Loucy (cell line): ENCODE measurements around the gene NUP107.

Experiments used
- H2AFZ ChIP-seq: fragments of 200-600 bp; sonication (generic); 2 replicates; pipeline ENCODE4 v1.6.0; 2016; ENCODE audit warnings: antibody characterized with exemption, mild to moderate bottlenecking, low read length, moderate library complexity
- H3F3A ChIP-seq: fragments of 200-600 bp; 2 replicates; pipeline ENCODE4 v1.6.0; 2016; ENCODE audit warnings: antibody characterized with exemption, low read depth, mild to moderate bottlenecking
- H3K27me3 ChIP-seq: fragments of 200-600 bp; sonication (generic); 2 replicates; pipeline ENCODE4 v1.6.1; 2014; ENCODE audit warnings: low read length, mild to moderate bottlenecking; ENCODE audit not compliant: insufficient read depth, poor library complexity, severe bottlenecking
- H3K36me3 ChIP-seq: fragments of 200-600 bp; sonication (generic); 2 replicates; pipeline ENCODE4 v1.6.1; 2016; ENCODE audit warnings: low read length; ENCODE audit not compliant: insufficient read depth
- H3K4me1 ChIP-seq: fragments of 200-600 bp; sonication (generic); 2 replicates; pipeline ENCODE4 v1.5.1; 2014; ENCODE audit warnings: low read length, mild to moderate bottlenecking; ENCODE audit not compliant: insufficient read depth, poor library complexity, severe bottlenecking
- H3K4me2 ChIP-seq: fragments of 200-600 bp; sonication (generic); 2 replicates; pipeline ENCODE4 v1.6.0; 2014; ENCODE audit warnings: antibody characterized with exemption, low read length, low read depth, mild to moderate bottlenecking; ENCODE audit not compliant: poor library complexity, severe bottlenecking
- H3K4me3 ChIP-seq: fragments of 200-600 bp; sonication (generic); 2 replicates; pipeline ENCODE4 v1.5.1; 2014; ENCODE audit warnings: low read length, mild to moderate bottlenecking, mixed read lengths; ENCODE audit not compliant: poor library complexity, severe bottlenecking
- H3K79me2 ChIP-seq: fragments of 200-600 bp; sonication (generic); 2 replicates; pipeline ENCODE4 v1.6.1; 2014; ENCODE audit warnings: low read length; ENCODE audit not compliant: insufficient read depth
- H3K9ac ChIP-seq: fragments of 200-600 bp; sonication (generic); 2 replicates; pipeline ENCODE4 v1.6.0; 2014; ENCODE audit warnings: mild to moderate bottlenecking, low read depth, low read length, moderate library complexity; ENCODE audit not compliant: poor library complexity, severe bottlenecking
- H3K9me2 ChIP-seq: fragments of 200-600 bp; sonication (generic); replicated peaks from 2 replicates; pipeline ENCODE4 v1.6.1; 2016; ENCODE audit warnings: low read depth, low read length, mixed read lengths
- H3K9me3 ChIP-seq: fragments of 200-600 bp; sonication (generic); 2 replicates; pipeline ENCODE4 v1.6.1; 2014; ENCODE audit warnings: mild to moderate bottlenecking, antibody characterized with exemption, low read length, low read depth; ENCODE audit not compliant: insufficient read depth
- H4K20me1 ChIP-seq: fragments of 200-600 bp; sonication (generic); 2 replicates; pipeline ENCODE4 v1.6.0; 2014; ENCODE audit warnings: antibody characterized with exemption, low read length, mild to moderate bottlenecking; ENCODE audit not compliant: insufficient read depth, poor library complexity, severe bottlenecking
- EZH2phosphoT487 ChIP-seq: fragments of 200-600 bp; IDR thresholded peaks from 2 replicates; pipeline ENCODE4 v1.6.1; 2018; ENCODE audit warnings: antibody characterized with exemption, mild to moderate bottlenecking, moderate library complexity, borderline replicate concordance
- TF ChIP-seq, protein P1 (sequence below): fragments of 200-600 bp; sonication (generic); conservative IDR thresholded peaks from 2 replicates; pipeline ENCODE4 v1.5.1; 2014; ENCODE audit warnings: mild to moderate bottlenecking, antibody characterized with exemption, low read length

The NUP107 gene

GRCh38 chr12:68793436-68793835 lies 106.7 kb downstream of the NUP107 start:
- no peaks in the 10 kb centered on the region for H3K27me3 ChIP-seq
- peak overlapping the region; percentile 74 for H2AFZ ChIP-seq
- no peaks in the 10 kb centered on the region for H3K9me3 ChIP-seq
- no peaks in the 10 kb centered on the region for H4K20me1 ChIP-seq
- no peak overlapping the region for H3K4me3 ChIP-seq
- no peaks in the 10 kb centered on the region for H3K79me2 ChIP-seq
- no peaks in the 10 kb centered on the region for H3K9me2 ChIP-seq
- H3K4me1 ChIP-seq = peaks cover 9% of the 10 kb centered on the region
- TF ChIP-seq, protein P1, sequence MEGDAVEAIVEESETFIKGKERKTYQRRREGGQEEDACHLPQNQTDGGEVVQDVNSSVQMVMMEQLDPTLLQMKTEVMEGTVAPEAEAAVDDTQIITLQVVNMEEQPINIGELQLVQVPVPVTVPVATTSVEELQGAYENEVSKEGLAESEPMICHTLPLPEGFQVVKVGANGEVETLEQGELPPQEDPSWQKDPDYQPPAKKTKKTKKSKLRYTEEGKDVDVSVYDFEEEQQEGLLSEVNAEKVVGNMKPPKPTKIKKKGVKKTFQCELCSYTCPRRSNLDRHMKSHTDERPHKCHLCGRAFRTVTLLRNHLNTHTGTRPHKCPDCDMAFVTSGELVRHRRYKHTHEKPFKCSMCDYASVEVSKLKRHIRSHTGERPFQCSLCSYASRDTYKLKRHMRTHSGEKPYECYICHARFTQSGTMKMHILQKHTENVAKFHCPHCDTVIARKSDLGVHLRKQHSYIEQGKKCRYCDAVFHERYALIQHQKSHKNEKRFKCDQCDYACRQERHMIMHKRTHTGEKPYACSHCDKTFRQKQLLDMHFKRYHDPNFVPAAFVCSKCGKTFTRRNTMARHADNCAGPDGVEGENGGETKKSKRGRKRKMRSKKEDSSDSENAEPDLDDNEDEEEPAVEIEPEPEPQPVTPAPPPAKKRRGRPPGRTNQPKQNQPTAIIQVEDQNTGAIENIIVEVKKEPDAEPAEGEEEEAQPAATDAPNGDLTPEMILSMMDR = no peak
- no peak for TF ChIP-seq EZH2phosphoT487
- peak overlapping the region; percentile 21 for H3K4me2 ChIP-seq
- H3K9ac ChIP-seq = peak overlapping the region; percentile 15
- H3F3A ChIP-seq = no peaks in the 10 kb centered on the region
- no peaks in the 10 kb centered on the region for H3K36me3 ChIP-seq

DNA sequence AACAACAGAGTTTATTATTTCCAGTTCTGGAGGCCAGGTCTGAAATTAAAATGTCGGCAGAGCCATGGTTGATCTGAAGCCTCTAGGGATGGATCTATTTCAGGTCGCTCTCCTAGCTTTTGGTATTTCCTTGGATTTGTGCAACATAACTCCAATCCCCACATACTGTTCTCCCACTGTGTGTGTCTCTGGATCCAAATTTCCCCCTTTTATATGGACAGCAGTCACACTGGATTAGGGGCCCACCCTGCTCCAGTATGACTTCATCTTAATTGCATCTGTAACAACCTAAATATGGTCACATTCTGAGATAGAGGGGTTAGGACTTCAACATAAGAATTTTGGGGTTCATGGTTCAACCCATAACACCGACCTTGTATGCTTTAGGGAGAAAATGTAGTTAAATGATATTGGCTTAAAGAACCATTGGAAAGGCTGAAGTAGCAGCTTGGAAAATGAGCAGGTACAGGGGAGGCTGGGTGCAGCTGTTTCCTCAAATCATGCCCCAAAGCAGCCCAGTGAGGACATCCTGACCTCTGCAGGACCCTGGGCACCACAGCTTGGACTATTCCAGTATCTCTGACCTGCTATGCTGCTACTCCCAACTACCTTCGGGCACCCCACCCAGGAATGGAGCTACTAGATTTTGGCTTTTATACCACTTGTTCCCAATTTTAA lies 107.3 kb downstream of the NUP107 start:
- no peak for TF ChIP-seq EZH2phosphoT487
- TF ChIP-seq, protein P1 = no peak
- H2AFZ ChIP-seq = no peak overlapping the region

DNA sequence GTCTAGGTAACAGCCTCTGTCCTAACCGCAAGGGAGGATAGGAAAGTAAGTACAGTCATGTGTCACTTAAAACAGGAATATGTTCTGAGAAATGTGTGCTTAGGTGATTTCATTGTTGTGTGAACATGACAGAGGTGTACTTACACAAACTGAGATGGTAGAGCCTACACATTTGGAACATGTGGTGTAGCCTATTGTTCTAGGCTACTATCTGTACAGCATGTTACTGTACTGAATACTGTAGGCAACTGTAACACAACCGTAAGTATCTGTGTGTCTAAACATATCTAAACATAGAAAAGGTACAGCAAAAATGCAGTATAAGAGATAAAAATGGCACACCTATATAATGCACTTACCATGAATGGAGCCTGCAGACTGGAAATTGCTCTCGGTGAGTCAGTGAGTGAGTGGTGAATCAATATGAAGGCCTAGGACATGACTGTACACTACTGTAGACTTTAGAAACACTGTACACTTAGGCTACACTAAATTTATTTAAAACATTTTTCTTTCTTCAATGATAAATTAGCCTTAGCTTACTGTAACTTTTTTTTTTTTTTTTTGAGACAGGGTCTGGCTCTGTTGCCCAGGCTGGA lies 108.0 kb downstream of the NUP107 start:
- peaks cover 9% of the 10 kb centered on the region for H3K4me1 ChIP-seq
- no peaks in the 10 kb centered on the region for H4K20me1 ChIP-seq
- H3K9ac ChIP-seq = no peak overlapping the region
- no peak overlapping the region for H3K4me2 ChIP-seq
- no peaks in the 10 kb centered on the region for H3K36me3 ChIP-seq
- H3K79me2 ChIP-seq = no peaks in the 10 kb centered on the region
- TF ChIP-seq, protein P1 = no peak
- no peak for TF ChIP-seq EZH2phosphoT487
- no peaks in the 10 kb centered on the region for H3K9me2 ChIP-seq
- no peak overlapping the region for H3K4me3 ChIP-seq
- H3K9me3 ChIP-seq = no peaks in the 10 kb centered on the region
- no peaks in the 10 kb centered on the region for H3K27me3 ChIP-seq
- H3F3A ChIP-seq = no peaks in the 10 kb centered on the region
- H2AFZ ChIP-seq = no peak overlapping the region

More for the DNA sequence above, 107.3 kb downstream of the NUP107 start:
- Histone ChIP-seq H3K4me2 (no peak overlapping the region), H3F3A (no peaks in the 10 kb centered on the region), H3K79me2 (no peaks in the 10 kb centered on the region), H3K4me3 (no peak overlapping the region), H3K9me2 (no peaks in the 10 kb centered on the region), H3K36me3 (no peaks in the 10 kb centered on the region), H4K20me1 (no peaks in the 10 kb centered on the region), H3K4me1 (peaks cover 9% of the 10 kb centered on the region), H3K9ac (no peak overlapping the region), H3K27me3 (no peaks in the 10 kb centered on the region), H3K9me3 (no peaks in the 10 kb centered on the region)
